Neural crest cell (in vitro differentiated cells): ENCODE data around the gene DOCK10. TPM values are rescaled to one million over a fixed set of nuclear protein-coding genes. Genes with fewer than 3 reads are reported as not detected.

Experiments
- DNase-seq: peaks from one replicate; pipeline ENCODE4 v3.0.0; 2021; ENCODE audit warnings: low read depth, mixed read lengths, low spot score
- H3K27ac Mint-ChIP-seq: one replicate; pipeline ENCODE4 v1.8.0; 2021; ENCODE audit warnings: mild to moderate bottlenecking, mixed read lengths; ENCODE audit not compliant: unreplicated experiment
- H3K27me3 Mint-ChIP-seq: 2 replicates; pipeline ENCODE4 v1.8.0; 2021; ENCODE audit warnings: low read depth, mild to moderate bottlenecking, mixed read lengths
- H3K36me3 Mint-ChIP-seq: 2 replicates; pipeline ENCODE4 v1.8.0; 2021; ENCODE audit warnings: low read depth, mild to moderate bottlenecking, mixed read lengths
- H3K4me1 Mint-ChIP-seq: 2 replicates; pipeline ENCODE4 v1.8.0; 2021; ENCODE audit warnings: mixed read lengths
- H3K4me3 Mint-ChIP-seq: one replicate; pipeline ENCODE4 v1.8.0; 2021; ENCODE audit warnings: mild to moderate bottlenecking, mixed read lengths
- H3K9me3 Mint-ChIP-seq: 2 replicates; pipeline ENCODE4 v1.8.0; 2021; ENCODE audit warnings: mixed read lengths
- total RNA-seq: library from RNA; stranded (reverse); gene quantifications from 2 replicates; pipeline ENCODE4 v1.2.1, GENCODE V29; 2021
- TF ChIP-seq, protein P1 (sequence below): fragments of 200-600 bp; sonication (generic); conservative IDR thresholded peaks from 2 replicates; pipeline ENCODE4 v1.5.0; 2021; ENCODE audit warnings: antibody characterized with exemption, mild to moderate bottlenecking

The DOCK10 gene
- total RNA-seq, 1 donor from 2014 or later: 29.7 TPM

- Mint-ChIP-seq H3K36me3 (peaks cover 2% of the 10 kb centered on the region), H3K4me3 (no peak overlapping the region), H3K27me3 (no peaks in the 10 kb centered on the region)
Measured at GRCh38 chr2:224861266-224861665, 181.0 kb downstream of the DOCK10 start.

DNA sequence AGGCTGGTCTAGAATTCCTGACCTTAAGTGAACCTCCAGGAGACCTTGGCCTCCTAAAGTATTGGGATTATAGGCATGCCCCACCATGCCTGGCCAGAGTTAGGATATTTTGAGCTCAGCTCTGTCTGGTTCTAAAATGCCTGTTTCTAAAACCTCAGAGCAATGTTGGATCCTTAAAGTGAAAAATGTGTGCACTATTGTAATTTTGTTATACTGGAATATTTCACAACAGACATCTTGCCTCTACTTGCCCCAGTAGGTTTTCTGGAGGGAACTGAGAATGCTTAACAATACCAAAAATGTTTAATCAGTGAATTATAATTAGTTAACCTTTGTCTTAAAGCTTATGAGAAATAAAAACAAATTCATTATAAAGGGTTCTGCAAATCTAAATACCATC, 181.5 kb downstream of the DOCK10 start:
- no peak for DNase-seq
- Mint-ChIP-seq H3K27me3 (no peaks in the 10 kb centered on the region), H3K4me3 (no peak overlapping the region), H3K9me3 (no peaks in the 10 kb centered on the region), H3K4me1 (no peaks in the 10 kb centered on the region), H3K36me3 (peaks cover 1% of the 10 kb centered on the region), H3K27ac (no peak overlapping the region)
- TF ChIP-seq, protein P1, sequence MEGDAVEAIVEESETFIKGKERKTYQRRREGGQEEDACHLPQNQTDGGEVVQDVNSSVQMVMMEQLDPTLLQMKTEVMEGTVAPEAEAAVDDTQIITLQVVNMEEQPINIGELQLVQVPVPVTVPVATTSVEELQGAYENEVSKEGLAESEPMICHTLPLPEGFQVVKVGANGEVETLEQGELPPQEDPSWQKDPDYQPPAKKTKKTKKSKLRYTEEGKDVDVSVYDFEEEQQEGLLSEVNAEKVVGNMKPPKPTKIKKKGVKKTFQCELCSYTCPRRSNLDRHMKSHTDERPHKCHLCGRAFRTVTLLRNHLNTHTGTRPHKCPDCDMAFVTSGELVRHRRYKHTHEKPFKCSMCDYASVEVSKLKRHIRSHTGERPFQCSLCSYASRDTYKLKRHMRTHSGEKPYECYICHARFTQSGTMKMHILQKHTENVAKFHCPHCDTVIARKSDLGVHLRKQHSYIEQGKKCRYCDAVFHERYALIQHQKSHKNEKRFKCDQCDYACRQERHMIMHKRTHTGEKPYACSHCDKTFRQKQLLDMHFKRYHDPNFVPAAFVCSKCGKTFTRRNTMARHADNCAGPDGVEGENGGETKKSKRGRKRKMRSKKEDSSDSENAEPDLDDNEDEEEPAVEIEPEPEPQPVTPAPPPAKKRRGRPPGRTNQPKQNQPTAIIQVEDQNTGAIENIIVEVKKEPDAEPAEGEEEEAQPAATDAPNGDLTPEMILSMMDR: no peak

More at GRCh38 chr2:224861266-224861665, 181.0 kb downstream of the DOCK10 start:
- TF ChIP-seq, protein P1: no peak
- Mint-ChIP-seq H3K27ac (no peak overlapping the region), H3K4me1 (no peaks in the 10 kb centered on the region), H3K9me3 (no peaks in the 10 kb centered on the region)
- DNase-seq: no peak

DNA sequence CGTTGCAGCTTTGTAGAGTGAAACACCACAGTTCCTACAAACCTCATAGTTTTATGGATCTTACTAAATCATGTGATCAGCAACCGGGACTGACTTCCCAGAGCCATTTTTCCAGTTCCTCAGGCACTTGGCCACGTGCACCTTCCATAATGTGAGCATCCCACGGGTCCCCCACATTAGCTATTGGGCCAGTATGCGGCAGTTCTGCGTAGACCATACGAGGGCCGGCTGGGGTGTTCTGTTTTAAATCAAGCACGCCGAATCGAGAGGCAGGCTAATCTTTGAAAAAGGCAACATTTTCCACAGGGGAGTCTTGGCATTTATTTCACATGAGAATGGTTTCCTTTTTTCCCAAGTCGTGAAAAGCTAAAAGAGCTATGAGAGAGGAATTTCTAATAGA, 190.5 kb downstream of the DOCK10 start:
- Mint-ChIP-seq H3K27me3 (no peaks in the 10 kb centered on the region), H3K27ac (no peak overlapping the region), H3K4me1 (no peaks in the 10 kb centered on the region), H3K4me3 (no peak overlapping the region), H3K9me3 (no peaks in the 10 kb centered on the region), H3K36me3 (peaks cover 7% of the 10 kb centered on the region)
- no peak for DNase-seq
- TF ChIP-seq, protein P1: no peak

- no peaks in the 10 kb centered on the region for H3K27me3 Mint-ChIP-seq
- DNase-seq: no peak
- no peaks in the 10 kb centered on the region for H3K9me3 Mint-ChIP-seq
- H3K36me3 Mint-ChIP-seq: peaks cover 4% of the 10 kb centered on the region
- TF ChIP-seq, protein P1: no peak
- H3K27ac Mint-ChIP-seq: no peak overlapping the region
- no peaks in the 10 kb centered on the region for H3K4me1 Mint-ChIP-seq
- no peak overlapping the region for H3K4me3 Mint-ChIP-seq
Measured at GRCh38 chr2:224850081-224850480, 192.2 kb downstream of the DOCK10 start.

DNA sequence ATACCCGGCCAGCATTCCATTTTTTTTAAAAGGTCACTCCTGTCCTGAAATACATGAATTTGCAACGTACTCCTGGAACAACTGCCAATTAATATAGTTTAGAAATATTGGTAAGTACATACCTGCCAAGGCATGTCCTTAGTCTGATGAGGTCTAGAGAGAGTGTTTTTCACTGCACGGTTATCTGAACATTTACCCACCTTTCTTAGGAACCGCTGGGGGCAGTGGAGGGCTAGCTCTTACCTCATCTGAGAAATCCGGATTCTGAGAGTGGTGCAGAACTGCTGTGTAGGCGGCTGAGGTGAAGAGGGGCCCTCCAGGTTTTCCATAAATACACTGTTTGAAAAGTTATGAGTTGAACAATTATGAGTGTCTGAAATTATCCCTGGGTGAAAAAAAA, 193.0 kb downstream of the DOCK10 start:
- H3K27ac Mint-ChIP-seq: peak overlapping the region; percentile 57
- H3K4me3 Mint-ChIP-seq: no peak overlapping the region
- H3K9me3 Mint-ChIP-seq: no peaks in the 10 kb centered on the region
- TF ChIP-seq, protein P1: no peak
- DNase-seq: no peak
- no peaks in the 10 kb centered on the region for H3K27me3 Mint-ChIP-seq
- H3K36me3 Mint-ChIP-seq: peaks cover 8% of the 10 kb centered on the region
- no peaks in the 10 kb centered on the region for H3K4me1 Mint-ChIP-seq
